H1 (cell line): Measurements from ENCODE around the gene NPM1. TPM values are rescaled to one million over a fixed set of nuclear protein-coding genes. Genes with fewer than 3 reads are reported as not detected.

Experiments
- ASH2L ChIP-seq: fragments of 200-600, 300-600 bp; sonication (generic); IDR thresholded peaks from one replicate; pipeline ENCODE4 v1.7.1; 2017; ENCODE audit warnings: low read length
- BACH1 ChIP-seq: IDR thresholded peaks from 2 replicates; pipeline ENCODE4 v1.6.1; 2012; ENCODE audit warnings: low read length, improper control_type of control experiment
- BCL11A ChIP-seq, 2 experiments: IDR thresholded peaks; one replicate each; pipeline ENCODE4 v1.6.1; 2011; ENCODE audit warnings: low read depth in 2 of 2, low read length in 2 of 2, mild to moderate bottlenecking in 2 of 2
- BRCA1 ChIP-seq: IDR thresholded peaks from 2 replicates; pipeline ENCODE4 v1.6.1; 2012; ENCODE audit warnings: low read depth, low read length, improper control_type of control experiment
- EP300 ChIP-seq, 2 experiments: IDR thresholded peaks; 1 replicate in 1 of 2; 2 replicates in 1 of 2; pipeline ENCODE4 v1.6.1; 2011 to 2012; ENCODE audit warnings: low read depth in 2 of 2, low read length in 2 of 2, mild to moderate bottlenecking in 2 of 2, borderline replicate concordance in 1 of 2, inconsistent platforms in 1 of 2, moderate library complexity in 1 of 2
- JUND ChIP-seq: IDR thresholded peaks from 2 replicates; pipeline ENCODE4 v1.6.1; 2011; ENCODE audit warnings: mild to moderate bottlenecking, improper control_type of control experiment, low read length
- TEAD4 ChIP-seq: IDR thresholded peaks from 2 replicates; pipeline ENCODE4 v1.6.1; 2012; ENCODE audit warnings: low read depth, low read length, inconsistent platforms, mixed read lengths
- polyA plus RNA-seq, 7 experiments: library from polyadenylated mRNA; depleted of rRNA in 3 of 7; stranded (reverse) in 5 of 7; unstranded in 2 of 7; fragments of >200 nt in 5 of 7; fragments of 200-250 nt in 2 of 7; gene quantifications; 1 replicate in 5 of 7; 2 replicates in 1 of 7; 4 replicates in 1 of 7; pipeline versions ENCODE4 v1.2.1 to v1.2.3, GENCODE V29; 2011 to 2013; ENCODE audit warnings: missing spikeins in 2 of 7, mixed read lengths in 2 of 7
- total RNA-seq: library from RNA; stranded (reverse); fragmentation: NEBNext Ultra II Directional; extraction: Animal tissue kit (Norgen Biotek cat#: 25700); gene quantifications from 2 replicates; pipeline ENCODE4 v1.2.1, GENCODE V29; 2021

Gene NPM1
- total and polyA plus RNA-seq, 2 of the 8 experiments (the other 6 are each of a cell fraction or from before 2014, with no cell fraction given) = 2,182 to 4,042 TPM

DNA sequence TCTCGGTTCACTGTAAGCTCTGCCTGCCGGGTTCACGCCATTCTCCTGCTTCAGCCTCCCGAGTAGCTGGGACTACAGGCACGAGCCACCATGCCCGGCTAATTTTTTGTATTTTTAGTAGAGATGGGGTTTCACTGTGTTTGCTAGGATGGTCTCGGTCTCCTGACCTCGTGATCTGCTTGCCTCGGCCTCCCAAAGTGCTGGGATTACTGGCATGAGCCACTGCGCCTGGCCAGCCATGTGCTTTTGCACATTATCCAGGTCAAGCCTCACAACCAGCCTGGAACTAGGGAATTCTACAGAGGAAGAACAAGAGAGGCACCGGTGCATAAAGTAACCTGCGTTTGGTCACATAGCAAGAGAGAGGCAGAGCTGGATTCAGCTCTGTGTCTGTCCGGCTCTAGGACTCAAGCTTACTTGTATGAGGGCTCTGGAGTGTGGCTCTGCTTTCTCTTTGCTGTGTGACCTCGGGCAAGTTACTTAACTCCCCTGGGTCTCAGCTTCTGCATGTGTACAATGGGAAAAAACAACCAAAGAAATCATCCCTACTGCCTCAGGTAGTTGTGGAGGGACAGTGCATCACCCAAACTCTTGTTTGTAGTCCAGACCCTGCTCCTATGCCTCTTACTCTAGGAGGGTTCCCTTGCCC, 38.1 kb downstream of the NPM1 start (continued):
- TF ChIP-seq BRCA1 (no peak), ASH2L (no peak), JUND (no peak), EP300 (IDR thresholded peaks at IDR 0.05; ENCODE audit: borderline replicate concordance in 1 of 2, low read depth in 2 of 2, low read length in 2 of 2) (no peak), BCL11A (IDR thresholded peaks at IDR 0.05; ENCODE audit: low read depth in 2 of 2, low read length in 2 of 2) (no peak), TEAD4 (no peak), BACH1 (no peak)
